Tibial artery (tissue), 4 donors: ENCODE measurements around the gene CEP131.

ENCODE experiments used
- DNase-seq, 2 donors: peaks; one replicate each; pipeline ENCODE4 v3.0.0-alpha.2; 2019
- H3K27ac ChIP-seq, 2 donors: fragments of 200-600 bp; sonication (generic) in 1 of 2; 1 replicate in 1 of 2; 2 replicates in 1 of 2; pipeline ENCODE4 v1.5.1; 2018 to 2019; ENCODE audit warnings: mild to moderate bottlenecking in 1 of 2
- H3K27me3 ChIP-seq, 2 donors: fragments of 200-600 bp; sonication (generic) in 1 of 2; one replicate each; pipeline versions ENCODE4 v1.5.1 to v1.6.0; 2016 to 2019
- H3K36me3 ChIP-seq, 3 donors: fragments of 200-600 bp; sonication (generic) in 2 of 3; one replicate each; pipeline ENCODE4 v1.5.1; 2016 to 2019; ENCODE audit warnings: mild to moderate bottlenecking in 2 of 3
- H3K4me1 ChIP-seq, 4 donors: fragments of 200-600 bp; sonication (generic) in 2 of 4; 1 replicate in 3 of 4; 2 replicates in 1 of 4; pipeline ENCODE4 v1.5.1; 2016 to 2019
- H3K4me3 ChIP-seq, 2 donors: fragments of 200-600 bp; sonication (generic) in 1 of 2; 1 replicate in 1 of 2; 2 replicates in 1 of 2; pipeline ENCODE4 v1.5.1; 2018 to 2019; ENCODE audit warnings: mild to moderate bottlenecking in 2 of 2
- H3K9me3 ChIP-seq, 3 donors: fragments of 200-600 bp; sonication (generic) in 1 of 3; one replicate each; pipeline ENCODE4 v1.5.1; 2016 to 2019
- CTCF ChIP-seq, 2 experiments: fragments of 200-600 bp in 1 of 2; fragments of 450-650 bp in 1 of 2; IDR thresholded peaks; one replicate each; pipeline ENCODE4 v1.5.1; 2017 to 2019; ENCODE audit warnings: antibody characterized with exemption in 2 of 2, mild to moderate bottlenecking in 1 of 2, moderate library complexity in 1 of 2
- intact Hi-C: fragments of 100-400 bp; cut with DNase I; formaldehyde crosslinking; loops from one replicate; pipeline ENCODE4 v1.15.0; 2023; ENCODE audit warnings: low total_unique reads

CEP131 gene

GRCh38 chr17:81191646-81192045 lies 31.1 kb downstream of the CEP131 start:
- intact Hi-C loops = no loop called here
- H3K9me3 ChIP-seq = no peaks in the 10 kb centered on the region
- TF ChIP-seq CTCF (IDR thresholded peaks at IDR 0.05) = no peak
- no peak overlapping the region for H3K27ac ChIP-seq
- H3K4me3 ChIP-seq = no peak overlapping the region
- peaks cover 0 to 81% (median 0%) of the 10 kb centered on the region in 3 donors for H3K36me3 ChIP-seq
- no peaks in the 10 kb centered on the region for H3K27me3 ChIP-seq
- no peak for DNase-seq
- H3K4me1 ChIP-seq = no peaks in the 10 kb centered on the region

- Histone ChIP-seq H3K9me3 (no peaks in the 10 kb centered on the region), H3K27ac (no peak overlapping the region), H3K36me3 (peaks cover 0 to 75% (median 0%) of the 10 kb centered on the region in 3 donors), H3K27me3 (peaks cover 0 to under 1% of the 10 kb centered on the region in 2 donors), H3K4me3 (no peak overlapping the region), H3K4me1 (no peaks in the 10 kb centered on the region)
- no peak for TF ChIP-seq CTCF (IDR thresholded peaks at IDR 0.05)
- intact Hi-C loops = no loop called here
- DNase-seq = no peak
These were observed 31.6 kb downstream of the CEP131 start for GRCh38 chr17:81191116-81191515.

- Histone ChIP-seq H3K4me3 (no peak overlapping the region), H3K9me3 (no peaks in the 10 kb centered on the region), H3K36me3 (peaks cover 0 to 70% (median 0%) of the 10 kb centered on the region in 3 donors), H3K4me1 (no peaks in the 10 kb centered on the region), H3K27me3 (peaks cover 0 to 6% of the 10 kb centered on the region in 2 donors), H3K27ac (no peak overlapping the region)
- DNase-seq = no peak
- no peak for TF ChIP-seq CTCF (IDR thresholded peaks at IDR 0.05)
- intact Hi-C loops = no loop called here
These were observed 32.2 kb downstream of the CEP131 start for GRCh38 chr17:81190591-81190990.

GRCh38 chr17:81189670-81190530 lies 32.9 kb downstream of the CEP131 start:
- Histone ChIP-seq H3K9me3 (no peaks in the 10 kb centered on the region), H3K4me3 (no peak overlapping the region), H3K27ac (no peak overlapping the region), H3K36me3 (peaks cover 0 to 63% (median 0%) of the 10 kb centered on the region in 3 donors), H3K4me1 (no peaks in the 10 kb centered on the region), H3K27me3 (peaks cover 0 to 6% of the 10 kb centered on the region in 2 donors)
- DNase-seq = no peak
- no peak for TF ChIP-seq CTCF (IDR thresholded peaks at IDR 0.05)
- intact Hi-C loops = no loop called here

- no peak overlapping the region for H3K4me3 ChIP-seq
- no peak for DNase-seq
- peaks cover 0 to 11% of the 10 kb centered on the region in 2 donors for H3K27me3 ChIP-seq
- intact Hi-C loops = no loop called here
- H3K4me1 ChIP-seq = no peaks in the 10 kb centered on the region
- H3K9me3 ChIP-seq = no peaks in the 10 kb centered on the region
- H3K27ac ChIP-seq = no peak overlapping the region
- TF ChIP-seq CTCF (IDR thresholded peaks at IDR 0.05) = no peak
- H3K36me3 ChIP-seq = peaks cover 0 to 56% (median 0%) of the 10 kb centered on the region in 3 donors
These were observed 33.7 kb downstream of the CEP131 start for GRCh38 chr17:81189016-81189415.
